LNCAP (cell line): ENCODE measurements around the gene SRP9.

Experiments used
- TF ChIP-seq, protein P1 (sequence below): fragments of 450-650 bp; IDR thresholded peaks from 2 replicates; pipeline ENCODE4 v1.5.1; 2017; ENCODE audit warnings: mild to moderate bottlenecking

The SRP9 gene

DNA sequence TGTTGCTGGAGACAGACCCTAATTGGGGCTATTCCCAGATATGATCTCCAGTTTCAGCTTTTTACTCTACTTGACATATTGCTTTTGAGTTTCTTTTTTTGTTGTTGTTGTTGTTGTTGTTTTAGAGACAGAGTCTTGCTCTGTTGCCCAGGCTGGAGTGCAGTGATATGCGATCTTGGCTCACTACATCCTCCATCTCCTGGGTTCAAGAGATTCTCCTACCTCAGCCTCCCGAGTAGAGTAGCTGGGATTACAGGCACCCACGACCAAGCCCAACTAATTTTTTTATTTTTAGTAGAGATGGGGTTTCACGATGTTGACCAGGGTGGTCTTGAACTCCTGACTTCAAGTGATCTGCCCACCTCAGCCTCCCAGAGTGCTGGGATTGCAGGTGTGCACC lies 1.3 kb upstream of the SRP9 start:
- TF ChIP-seq, protein P1, sequence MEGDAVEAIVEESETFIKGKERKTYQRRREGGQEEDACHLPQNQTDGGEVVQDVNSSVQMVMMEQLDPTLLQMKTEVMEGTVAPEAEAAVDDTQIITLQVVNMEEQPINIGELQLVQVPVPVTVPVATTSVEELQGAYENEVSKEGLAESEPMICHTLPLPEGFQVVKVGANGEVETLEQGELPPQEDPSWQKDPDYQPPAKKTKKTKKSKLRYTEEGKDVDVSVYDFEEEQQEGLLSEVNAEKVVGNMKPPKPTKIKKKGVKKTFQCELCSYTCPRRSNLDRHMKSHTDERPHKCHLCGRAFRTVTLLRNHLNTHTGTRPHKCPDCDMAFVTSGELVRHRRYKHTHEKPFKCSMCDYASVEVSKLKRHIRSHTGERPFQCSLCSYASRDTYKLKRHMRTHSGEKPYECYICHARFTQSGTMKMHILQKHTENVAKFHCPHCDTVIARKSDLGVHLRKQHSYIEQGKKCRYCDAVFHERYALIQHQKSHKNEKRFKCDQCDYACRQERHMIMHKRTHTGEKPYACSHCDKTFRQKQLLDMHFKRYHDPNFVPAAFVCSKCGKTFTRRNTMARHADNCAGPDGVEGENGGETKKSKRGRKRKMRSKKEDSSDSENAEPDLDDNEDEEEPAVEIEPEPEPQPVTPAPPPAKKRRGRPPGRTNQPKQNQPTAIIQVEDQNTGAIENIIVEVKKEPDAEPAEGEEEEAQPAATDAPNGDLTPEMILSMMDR: no peak

DNA sequence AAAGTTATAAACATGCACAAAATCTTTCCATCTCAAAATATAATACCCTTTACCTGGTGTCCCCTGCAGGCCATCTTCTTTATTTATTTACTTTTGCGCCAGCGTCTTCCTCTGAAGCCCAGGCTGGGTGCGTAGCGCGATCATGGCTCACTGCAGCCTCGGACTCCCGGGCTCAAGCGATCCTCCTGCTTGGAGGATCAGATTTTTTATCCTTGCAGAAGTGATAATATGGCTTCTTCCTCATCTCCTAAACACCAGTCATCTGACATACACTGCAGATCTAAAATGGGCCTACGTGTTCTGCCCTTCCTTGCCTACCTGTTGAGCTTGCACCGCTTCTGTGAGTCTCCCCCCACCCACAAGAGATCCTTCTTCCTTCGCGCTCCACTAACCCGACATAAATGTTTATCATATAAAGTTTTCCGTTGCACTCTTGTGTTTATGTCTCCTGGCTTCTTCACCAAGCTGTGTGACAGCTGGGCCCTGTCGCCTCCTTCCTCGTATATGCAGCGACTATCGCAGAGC lies 506 bp upstream of the SRP9 start:
- TF ChIP-seq, protein P1: no peak

GRCh38 chr1:225778337-225778669 lies 677 bp downstream of the SRP9 start:
- TF ChIP-seq, protein P1: no peak

- TF ChIP-seq, protein P1: no peak
These were observed 2.5 kb downstream of the SRP9 start for GRCh38 chr1:225780134-225780533.

DNA sequence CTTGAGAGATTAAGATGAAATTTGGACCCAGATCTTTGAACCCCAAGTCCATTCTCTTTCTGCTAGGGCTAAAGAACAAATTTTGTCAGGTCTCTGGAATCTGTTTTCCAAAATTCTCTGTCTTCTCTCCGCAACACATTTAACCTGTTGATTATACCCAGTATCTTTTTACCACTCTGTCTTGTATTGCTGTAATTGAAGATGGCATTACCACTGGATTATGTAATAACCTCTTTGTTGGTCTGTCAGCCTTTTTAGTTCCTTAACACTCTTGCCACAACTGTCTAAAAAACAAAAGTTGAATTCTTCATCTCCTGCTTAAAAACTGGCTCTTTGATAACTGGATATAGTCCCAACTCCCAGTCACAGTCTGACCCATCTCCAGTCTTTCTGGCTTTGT lies 3.0 kb downstream of the SRP9 start:
- TF ChIP-seq, protein P1: no peak

DNA sequence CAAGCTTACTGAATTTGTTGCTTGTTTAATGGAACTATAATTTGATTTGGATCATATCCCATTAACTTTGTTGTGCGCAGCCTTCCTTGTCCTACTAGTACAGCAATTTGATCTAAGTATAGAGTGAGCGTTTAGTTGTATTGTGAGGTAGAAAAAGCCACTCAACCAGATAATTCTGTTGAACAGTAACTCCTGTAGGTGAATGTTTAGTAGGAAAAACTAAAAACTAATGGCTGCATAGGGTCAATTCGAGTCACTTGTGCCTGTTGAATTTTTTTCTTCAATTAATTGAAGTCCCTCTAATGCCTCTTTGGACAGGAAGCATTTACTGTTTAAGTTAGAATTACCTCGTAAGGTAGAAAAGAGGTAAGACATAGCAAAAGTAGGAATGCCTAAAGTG lies 17.3 kb downstream of the SRP9 start:
- TF ChIP-seq, protein P1: no peak

- TF ChIP-seq, protein P1: no peak
These were observed 28.6 kb downstream of the SRP9 start for GRCh38 chr1:225806249-225806648.

GRCh38 chr1:225808136-225808535 lies 30.5 kb downstream of the SRP9 start:
- TF ChIP-seq, protein P1: no peak
